Upper lobe of left lung (tissue), 6 donors: ENCODE data around the gene GPR137. TPM values are rescaled to one million over a fixed set of nuclear protein-coding genes. Genes with fewer than 3 reads are reported as not detected.

Source experiments
- ATAC-seq, 2 donors: fragments of 200-7000 bp; cut with Tn5 transposase; one replicate each; pipeline ENCODE4 v1.9.1; 2022; ENCODE audit warnings: mild to moderate bottlenecking in 2 of 2, moderate library complexity in 2 of 2; ENCODE audit not compliant: low FRiP score in 2 of 2
- DNase-seq, 2 donors: peaks; one replicate each; pipeline ENCODE4 v3.0.0-alpha.2; 2019 to 2020
- H3K27ac ChIP-seq, 4 donors: fragments of 200-600 bp; sonication (generic); one replicate each; pipeline ENCODE4 v1.5.1; 2016 to 2019
- H3K27me3 ChIP-seq, 4 donors: fragments of 200-600 bp; sonication (generic); one replicate each; pipeline ENCODE4 v1.5.1; 2017 to 2019
- H3K36me3 ChIP-seq, 4 donors: fragments of 200-600 bp; sonication (generic); one replicate each; pipeline ENCODE4 v1.5.1; 2016 to 2019
- H3K4me1 ChIP-seq, 4 donors: fragments of 200-600 bp; sonication (generic); one replicate each; pipeline ENCODE4 v1.5.1; 2018 to 2019
- H3K4me3 ChIP-seq, 4 donors: fragments of 200-600 bp; sonication (generic); one replicate each; pipeline ENCODE4 v1.5.1; 2017 to 2019; ENCODE audit warnings: mild to moderate bottlenecking in 2 of 4, moderate library complexity in 1 of 4
- H3K9me3 ChIP-seq, 4 donors: fragments of 200-600 bp; sonication (generic); one replicate each; pipeline ENCODE4 v1.5.1; 2018 to 2019
- EP300 ChIP-seq, 4 donors: sonication (generic); formaldehyde crosslinking; IDR thresholded peaks; one replicate each; pipeline ENCODE4 v1.5.1; 2017; ENCODE audit warnings: antibody characterized with exemption in 4 of 4, control low read depth in 2 of 4
- POLR2A ChIP-seq, 4 donors: fragments of 450-650 bp; IDR thresholded peaks; one replicate each; pipeline ENCODE4 v1.5.1; 2016 to 2017; ENCODE audit warnings: antibody characterized with exemption in 4 of 4, mild to moderate bottlenecking in 2 of 4
- POLR2AphosphoS5 ChIP-seq, 2 donors: sonication (generic); formaldehyde crosslinking; IDR thresholded peaks; one replicate each; pipeline ENCODE4 v1.5.1; 2017; ENCODE audit warnings: antibody characterized with exemption in 2 of 2
- WGBS, 2 donors: methylation state at CpG; one replicate each; pipeline ENCODE4 v1.1.5; 2017 to 2018; 5-methylcytosine and 5-hydroxymethylcytosine counted together
- total RNA-seq, 6 donors: library from RNA; depleted of rRNA in 4 of 6; stranded (reverse); fragments of >200 nt in 4 of 6; gene quantifications; one replicate each; pipeline versions ENCODE4 v1.1.0 to v1.2.1, GENCODE V29; 2016 to 2021
- TF ChIP-seq, protein P1 (sequence below), 6 experiments: fragments of 450-650 bp in 4 of 6; fragments of 200-600 bp in 2 of 6; sonication (generic) in 2 of 6; IDR thresholded peaks; one replicate each; pipeline ENCODE4 v1.5.1; 2016 to 2019; ENCODE audit warnings: antibody characterized with exemption in 6 of 6
- donor health status: DM: no; HTN: no; CAD: no; lungs with moderate emphysema.
- donor health status: DM: no; HTN: yes; CAD: no; lungs with severe emphysema.

GPR137 gene
- total RNA-seq, 6 donors from 2014 or later: 7.3 to 48.1 (median 27.0) TPM

DNA sequence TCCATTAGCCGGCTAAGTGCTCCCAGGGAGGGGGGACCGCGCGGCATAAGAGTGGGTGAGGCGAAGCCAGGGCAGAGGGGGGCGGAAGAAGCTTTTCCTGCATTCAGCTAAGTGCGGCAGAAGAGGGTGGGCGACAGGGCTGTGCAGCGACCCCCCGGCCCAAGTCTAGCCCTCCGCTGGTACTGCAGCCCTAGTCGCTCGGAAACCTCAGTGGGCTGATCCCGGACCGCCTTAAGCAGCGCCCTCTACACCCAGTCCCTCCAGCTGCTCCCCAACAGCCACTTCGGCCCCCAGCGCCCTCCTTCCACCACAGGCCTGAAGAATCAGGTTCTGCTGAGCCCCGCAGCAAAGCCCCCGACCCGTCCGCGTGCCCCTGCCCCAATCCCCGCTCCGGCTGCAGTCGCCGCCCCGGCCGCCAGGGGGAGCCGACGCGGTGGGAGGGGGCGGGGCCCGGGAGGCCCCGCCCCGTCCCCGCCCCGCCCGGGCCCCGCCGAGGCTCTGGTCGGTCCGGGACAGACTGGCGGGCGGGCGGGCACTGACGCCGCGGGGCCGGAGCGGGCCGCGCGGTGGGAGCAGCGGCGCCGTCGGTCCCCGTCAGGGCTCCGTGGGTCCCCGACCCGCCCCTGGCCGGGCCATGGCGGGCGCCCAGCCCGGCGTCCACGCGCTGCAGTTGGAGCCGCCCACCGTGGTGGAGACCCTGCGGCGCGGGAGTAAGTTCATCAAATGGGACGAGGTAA is 34.5 kb upstream of the GPR137 start, which contains the start of gene PLCB3:
Gene PLCB3, plus strand, starts transcription at position 515 of the 737 bp plus-strand sequence. Its CDS starts 120 bp downstream, at position 635.
- WGBS, 2 donors: 1% methylated on average over 47 of the region's 75 CpGs; no CpG with 5 or more reads in 1 of the 2 donors
- Histone ChIP-seq H3K27ac (peak within 1 kb of the TSS; percentile 59 to 82 (median 80)), H3K4me1 (peaks cover 26 to 49% (median 35%) of the 10 kb centered on the region in 4 donors), H3K4me3 (peak within 1 kb of the TSS; percentile 56 to 96 (median 87)), H3K36me3 (peaks cover under 1 to 21% (median 20%) of the 10 kb centered on the region in 4 donors), H3K27me3 (no peaks in the 10 kb centered on the region), H3K9me3 (no peaks in the 10 kb centered on the region)
- ATAC-seq (peak; percentile 71 to 82), DNase-seq (peak; percentile 67 to 95)
- peak in 1 of 2 donors; percentile 53 for TF ChIP-seq POLR2AphosphoS5 (IDR thresholded peaks at IDR 0.05)
- no peak for TF ChIP-seq EP300 (IDR thresholded peaks at IDR 0.05)
- TF ChIP-seq, protein P1, sequence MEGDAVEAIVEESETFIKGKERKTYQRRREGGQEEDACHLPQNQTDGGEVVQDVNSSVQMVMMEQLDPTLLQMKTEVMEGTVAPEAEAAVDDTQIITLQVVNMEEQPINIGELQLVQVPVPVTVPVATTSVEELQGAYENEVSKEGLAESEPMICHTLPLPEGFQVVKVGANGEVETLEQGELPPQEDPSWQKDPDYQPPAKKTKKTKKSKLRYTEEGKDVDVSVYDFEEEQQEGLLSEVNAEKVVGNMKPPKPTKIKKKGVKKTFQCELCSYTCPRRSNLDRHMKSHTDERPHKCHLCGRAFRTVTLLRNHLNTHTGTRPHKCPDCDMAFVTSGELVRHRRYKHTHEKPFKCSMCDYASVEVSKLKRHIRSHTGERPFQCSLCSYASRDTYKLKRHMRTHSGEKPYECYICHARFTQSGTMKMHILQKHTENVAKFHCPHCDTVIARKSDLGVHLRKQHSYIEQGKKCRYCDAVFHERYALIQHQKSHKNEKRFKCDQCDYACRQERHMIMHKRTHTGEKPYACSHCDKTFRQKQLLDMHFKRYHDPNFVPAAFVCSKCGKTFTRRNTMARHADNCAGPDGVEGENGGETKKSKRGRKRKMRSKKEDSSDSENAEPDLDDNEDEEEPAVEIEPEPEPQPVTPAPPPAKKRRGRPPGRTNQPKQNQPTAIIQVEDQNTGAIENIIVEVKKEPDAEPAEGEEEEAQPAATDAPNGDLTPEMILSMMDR (IDR thresholded peaks at IDR 0.05): peak; percentile 93 to 99 (median 94)
- peak in 2 of 4 donors; percentile 76 to 77 for TF ChIP-seq POLR2A (IDR thresholded peaks at IDR 0.05)

DNA sequence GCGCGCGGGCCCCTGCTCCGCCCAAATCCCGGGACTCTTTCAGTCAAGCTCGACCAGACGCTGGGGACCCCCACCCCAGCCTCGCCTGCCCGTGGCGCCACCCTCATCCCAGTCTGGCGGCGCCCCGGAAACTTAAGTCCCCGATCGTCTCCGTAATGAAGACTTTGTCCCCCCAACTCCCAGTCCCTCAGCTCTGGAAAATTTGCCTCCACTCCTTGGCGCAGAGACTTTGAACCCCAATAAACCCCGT is 34.0 kb upstream of the GPR137 start:
- H3K27ac ChIP-seq: peak overlapping the region; percentile 59 to 82 (median 80)
- WGBS, 2 donors: 1 to 3% methylated on average over 13 to 15 of the region's 18 CpGs

GRCh38 chr11:64252003-64252872 is 33.4 kb upstream of the GPR137 start:
- peaks cover 5 to 30% (median 29%) of the 10 kb centered on the region in 4 donors for H3K36me3 ChIP-seq
- H3K27ac ChIP-seq: peak overlapping the region; percentile 59 to 82 (median 80)
- TF ChIP-seq POLR2A (IDR thresholded peaks at IDR 0.05) (peak in 1 of 4 donors; percentile 28), POLR2AphosphoS5 (IDR thresholded peaks at IDR 0.05) (peak in 1 of 2 donors; percentile 23), EP300 (IDR thresholded peaks at IDR 0.05) (no peak)
- TF ChIP-seq, protein P1 (IDR thresholded peaks at IDR 0.05): peak in 5 of 6 experiments; percentile 23 to 47 (median 34)
- H3K4me1 ChIP-seq: peaks cover 26 to 44% (median 35%) of the 10 kb centered on the region in 4 donors
- H3K9me3 ChIP-seq: no peaks in the 10 kb centered on the region
- no peaks in the 10 kb centered on the region for H3K27me3 ChIP-seq
- DNase-seq: peak; percentile 70 to 87
- 2 to 4% methylated on average over 21 to 23 of the region's 23 CpGs for WGBS, 2 donors
- ATAC-seq: peak; percentile 9 to 49
- H3K4me3 ChIP-seq: peak overlapping the region; percentile 56 to 96 (median 87)

More for the DNA sequence above, 34.0 kb upstream of the GPR137 start:
- no peaks in the 10 kb centered on the region for H3K9me3 ChIP-seq
- peaks cover 26 to 48% (median 35%) of the 10 kb centered on the region in 4 donors for H3K4me1 ChIP-seq
- TF ChIP-seq EP300 (IDR thresholded peaks at IDR 0.05) (no peak), POLR2AphosphoS5 (IDR thresholded peaks at IDR 0.05) (no peak), POLR2A (IDR thresholded peaks at IDR 0.05) (no peak)
- TF ChIP-seq, protein P1 (IDR thresholded peaks at IDR 0.05): no peak
- no peak for ATAC-seq
- peak overlapping the region; percentile 56 to 96 (median 87) for H3K4me3 ChIP-seq
- peaks cover 5 to 26% (median 25%) of the 10 kb centered on the region in 4 donors for H3K36me3 ChIP-seq
- DNase-seq: no peak
- H3K27me3 ChIP-seq: no peaks in the 10 kb centered on the region

GRCh38 chr11:64253043-64253442 is 32.6 kb upstream of the GPR137 start:
- no peaks in the 10 kb centered on the region for H3K9me3 ChIP-seq
- DNase-seq (peak in 1 of 2 donors; percentile 34), ATAC-seq (no peak)
- H3K27ac ChIP-seq: peak overlapping the region in 2 of 4 donors; percentile 81 to 82
- peaks cover 20 to 38% (median 29%) of the 10 kb centered on the region in 4 donors for H3K4me1 ChIP-seq
- H3K27me3 ChIP-seq: no peaks in the 10 kb centered on the region
- TF ChIP-seq POLR2A (IDR thresholded peaks at IDR 0.05) (no peak), POLR2AphosphoS5 (IDR thresholded peaks at IDR 0.05) (no peak), EP300 (IDR thresholded peaks at IDR 0.05) (no peak)
- TF ChIP-seq, protein P1 (IDR thresholded peaks at IDR 0.05): no peak
- 73 to 88% methylated on average over 5 to 8 of the region's 8 CpGs for WGBS, 2 donors
- peak overlapping the region in 2 of 4 donors; percentile 56 to 96 for H3K4me3 ChIP-seq
- peaks cover 5 to 39% (median 34%) of the 10 kb centered on the region in 4 donors for H3K36me3 ChIP-seq
